Stimulated activated naive CD4-positive, alpha-beta T cell (primary cell): Measurements from ENCODE around the gene OMP.

ENCODE experiments used
- DNase-seq, 6 experiments: peaks; one replicate each; lab custom pipeline; 2025; lab: John Stamatoyannopoulos, UW

OMP gene

DNA sequence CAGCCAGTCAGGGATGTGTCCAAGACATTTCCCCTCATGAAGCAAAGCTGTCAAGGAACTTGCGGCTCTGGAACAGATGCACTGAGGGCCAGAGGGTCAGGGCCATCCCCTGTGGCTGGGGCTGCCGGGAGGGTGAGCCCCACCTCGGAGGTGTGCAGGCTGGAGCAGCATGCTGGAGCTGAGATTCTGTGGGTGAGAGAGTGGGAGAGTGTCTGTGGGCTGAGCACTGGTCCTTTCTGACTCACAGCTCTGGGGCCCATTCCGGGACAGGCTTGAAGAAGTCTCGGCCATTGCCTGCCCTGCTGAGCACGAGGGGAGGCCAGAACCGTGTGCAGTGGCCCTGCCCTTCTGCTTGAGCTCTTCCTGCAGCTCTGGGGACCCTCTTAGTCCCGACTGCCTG is 2.1 kb downstream of the OMP start:
- DNase-seq = no peak

DNA sequence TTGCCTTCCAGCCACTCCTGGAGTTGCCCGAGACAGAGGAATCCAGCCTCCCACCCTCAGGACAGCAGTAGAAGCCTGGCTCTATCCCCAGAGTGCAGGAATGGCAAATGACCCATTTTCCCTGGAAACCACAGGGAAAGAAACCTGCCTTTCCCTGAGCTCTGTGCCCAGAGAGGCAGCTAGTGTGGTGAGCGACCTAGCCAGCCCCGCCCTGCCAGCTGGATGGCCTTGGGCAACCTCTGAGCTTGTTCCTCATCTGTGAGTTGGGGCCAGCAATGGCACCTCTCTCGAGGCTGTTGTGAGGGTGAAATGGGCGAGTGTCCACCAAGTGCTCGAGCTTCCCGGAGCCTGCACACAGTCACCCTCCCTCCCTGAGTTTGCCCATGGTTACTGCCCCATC is 3.7 kb downstream of the OMP start:
- no peak for DNase-seq

DNA sequence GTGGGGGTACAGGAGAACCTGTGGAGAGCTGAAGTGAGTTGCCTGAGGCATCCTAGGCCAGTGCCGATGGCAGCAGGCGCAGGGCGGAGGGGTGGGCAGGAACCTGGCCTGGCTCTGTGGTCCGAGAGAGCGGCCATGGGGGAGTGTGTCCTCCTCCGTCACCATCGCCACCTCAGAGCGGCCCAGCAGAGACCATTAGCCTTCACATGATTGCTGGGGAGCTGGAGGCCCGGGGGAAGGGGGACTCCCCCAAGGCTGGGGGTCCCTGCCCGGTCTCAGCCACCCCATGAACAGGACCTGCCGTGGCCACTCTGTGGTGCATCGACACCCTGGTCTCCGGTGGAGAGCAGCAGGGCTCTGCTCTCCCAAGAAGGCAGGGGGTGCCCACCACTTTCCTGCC is 4.1 kb downstream of the OMP start:
- no peak for DNase-seq

DNA sequence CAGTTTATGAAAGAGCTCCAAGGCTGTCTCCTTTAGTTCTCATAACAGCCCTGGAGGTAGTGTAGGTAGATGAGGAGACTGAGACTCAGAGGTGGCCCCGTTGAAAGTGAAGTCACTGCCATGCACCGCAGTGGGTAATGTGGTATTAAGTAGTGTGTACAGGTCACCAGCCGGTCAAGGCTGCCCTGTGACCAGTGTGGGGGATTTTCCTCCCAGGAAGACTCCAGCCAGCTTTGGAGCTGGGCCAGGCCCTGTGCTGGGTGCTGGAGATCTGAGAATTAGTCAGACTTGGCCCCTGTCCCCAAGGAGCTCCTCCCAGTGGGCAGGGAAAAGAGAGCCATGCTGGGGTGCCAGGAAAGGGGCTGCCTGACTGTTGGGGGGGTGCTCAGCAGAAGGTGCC is 5.3 kb downstream of the OMP start:
- no peak for DNase-seq

DNA sequence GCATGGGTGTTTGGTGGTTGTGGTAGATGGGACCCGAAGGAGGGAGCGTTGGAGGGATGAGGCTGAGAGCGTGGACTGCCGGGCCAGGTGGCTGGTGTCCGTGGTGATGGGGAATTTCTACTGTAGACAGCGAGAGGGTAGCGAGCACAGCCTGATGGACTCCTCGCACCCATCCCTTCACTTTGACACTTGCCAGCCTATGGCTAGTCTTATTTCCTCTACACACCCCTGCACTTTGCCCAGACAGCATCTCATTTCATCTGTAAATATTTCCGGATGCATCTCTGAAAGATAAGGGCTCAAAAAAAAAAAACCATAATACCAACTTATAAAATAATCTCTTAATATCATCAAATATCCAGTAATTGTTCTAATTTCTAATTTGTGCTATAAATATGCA is 5.8 kb downstream of the OMP start:
- DNase-seq = no peak

DNA sequence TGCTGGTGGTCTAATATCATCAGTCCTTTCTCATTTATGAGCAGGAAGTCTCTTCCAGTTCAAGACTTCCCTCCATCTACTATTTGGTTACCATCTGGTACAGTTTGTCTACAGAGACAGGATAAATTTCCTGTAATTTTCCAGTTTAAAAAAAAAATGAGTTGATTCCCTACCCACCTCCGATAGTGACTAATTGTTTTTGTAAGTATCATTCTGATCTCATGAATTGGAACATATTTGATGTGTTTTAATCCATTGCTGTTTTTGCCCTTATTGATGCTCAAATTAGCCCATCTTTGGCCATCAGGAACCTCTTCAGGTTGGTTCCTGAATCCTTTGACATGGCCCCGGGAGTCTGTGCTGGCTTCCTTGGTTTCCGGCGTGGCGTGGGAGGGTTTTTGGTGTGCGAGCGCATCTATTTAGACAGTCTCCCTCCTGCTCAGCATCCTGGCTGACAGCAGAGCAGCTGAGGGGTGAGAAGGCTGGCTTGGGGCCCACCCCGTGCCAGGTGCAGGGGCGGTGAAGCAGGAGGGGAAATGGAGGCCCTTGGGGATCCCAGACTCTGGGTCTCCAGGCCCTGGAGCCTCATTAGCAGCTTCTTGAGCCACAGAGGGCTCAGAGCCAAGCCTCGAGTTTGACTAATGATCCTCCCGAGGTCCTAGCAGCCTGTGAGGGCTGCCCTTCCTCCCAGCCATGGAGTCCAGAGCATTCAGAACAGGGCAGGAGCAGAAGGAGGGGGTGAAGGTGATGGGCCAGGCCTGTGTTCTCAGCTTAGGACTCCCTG is 6.8 kb downstream of the OMP start:
- DNase-seq = no peak

DNA sequence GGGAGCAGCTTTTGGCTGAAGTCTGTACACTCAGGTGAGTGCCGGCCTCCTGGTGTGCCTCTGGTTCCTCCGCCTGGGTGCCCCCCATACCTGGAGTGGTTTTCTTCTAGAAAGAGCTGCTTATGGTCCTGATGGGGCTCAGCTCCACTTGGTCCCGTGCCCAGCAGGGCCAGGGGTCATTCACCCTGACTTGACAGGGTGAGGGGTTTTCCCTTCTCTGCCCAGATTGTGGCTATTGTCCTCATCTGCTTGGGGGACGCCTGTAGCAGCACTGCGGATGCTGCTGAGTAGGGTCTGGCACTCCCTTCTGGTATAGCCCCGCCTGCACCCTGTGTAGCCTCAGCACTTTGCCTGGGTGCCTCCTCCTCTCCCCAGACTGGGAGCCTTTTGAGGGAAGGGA is 8.2 kb downstream of the OMP start:
- no peak for DNase-seq

DNA sequence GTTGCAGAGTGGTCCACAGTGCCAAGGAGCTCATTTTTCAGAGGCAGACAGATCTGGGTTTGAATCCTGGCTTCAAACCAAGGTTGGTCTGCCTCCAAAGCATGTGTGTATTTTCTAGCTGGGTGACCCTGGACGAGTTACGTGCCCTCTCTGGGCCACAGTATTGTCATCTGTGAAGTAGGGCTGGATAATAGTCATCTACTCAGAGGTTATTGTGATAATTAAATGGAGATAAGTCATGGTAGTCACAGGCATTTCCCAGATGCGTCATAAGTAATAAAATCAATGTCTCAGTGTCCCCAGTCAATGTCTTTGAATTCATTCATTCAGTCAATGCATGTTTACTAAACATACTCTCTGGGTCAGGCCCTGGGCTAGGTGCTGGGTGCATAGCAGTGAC is 8.6 kb downstream of the OMP start:
- DNase-seq = no peak

DNA sequence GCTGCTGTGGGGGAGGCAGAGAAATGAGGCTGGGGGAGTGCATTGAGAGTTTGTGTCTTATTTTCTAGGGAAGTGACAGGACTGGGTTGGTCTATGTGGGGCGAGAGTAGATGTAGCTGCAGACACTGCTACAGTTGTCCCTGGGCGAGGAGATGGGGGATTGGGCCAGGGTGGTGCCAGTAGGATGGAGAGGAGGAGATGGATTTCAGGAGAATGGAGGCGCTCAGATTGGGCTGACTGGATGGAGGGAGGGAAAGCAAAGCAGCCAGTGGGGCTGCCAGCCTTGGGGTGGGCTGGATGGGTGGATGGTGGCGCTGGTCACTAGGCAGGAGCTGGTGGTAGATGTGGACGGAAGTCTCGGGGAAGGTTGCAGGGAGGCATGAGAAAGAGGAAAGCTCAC is 9.3 kb downstream of the OMP start:
- DNase-seq = no peak

DNA sequence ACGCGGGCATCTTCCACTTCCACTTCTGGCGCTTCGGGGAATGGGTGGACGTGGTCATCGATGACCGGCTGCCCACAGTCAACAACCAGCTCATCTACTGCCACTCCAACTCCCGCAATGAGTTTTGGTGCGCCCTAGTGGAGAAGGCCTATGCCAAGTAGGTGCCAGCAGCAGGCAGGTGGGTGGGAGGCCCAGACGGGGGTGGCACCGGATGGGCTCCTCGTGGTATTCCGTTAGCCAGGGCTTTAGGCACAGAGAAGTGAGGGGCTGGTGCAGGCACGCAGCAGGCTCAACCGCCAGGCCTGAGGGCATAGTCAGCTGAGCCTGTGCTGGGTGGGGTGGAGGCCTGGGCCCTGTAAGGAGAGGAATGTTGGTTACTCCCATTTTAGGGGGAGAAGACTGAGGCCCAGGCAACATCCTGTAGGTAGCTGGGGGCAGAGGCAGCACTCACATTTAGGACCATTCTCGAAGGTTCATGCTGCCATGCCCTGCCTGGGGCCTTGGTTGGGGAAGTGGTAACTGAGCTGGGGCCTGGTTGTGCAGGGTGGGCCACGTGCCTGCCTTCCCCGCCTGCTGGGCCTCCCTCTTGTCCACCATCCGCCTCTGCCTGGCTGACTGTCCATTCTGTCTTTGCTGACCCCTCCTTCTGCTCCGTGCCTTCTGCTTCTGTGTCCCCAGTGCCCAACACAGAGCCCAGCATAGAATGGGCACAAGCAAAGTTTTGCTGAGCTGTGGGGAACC is 10.2 kb downstream of the OMP start:
- no peak for DNase-seq

DNA sequence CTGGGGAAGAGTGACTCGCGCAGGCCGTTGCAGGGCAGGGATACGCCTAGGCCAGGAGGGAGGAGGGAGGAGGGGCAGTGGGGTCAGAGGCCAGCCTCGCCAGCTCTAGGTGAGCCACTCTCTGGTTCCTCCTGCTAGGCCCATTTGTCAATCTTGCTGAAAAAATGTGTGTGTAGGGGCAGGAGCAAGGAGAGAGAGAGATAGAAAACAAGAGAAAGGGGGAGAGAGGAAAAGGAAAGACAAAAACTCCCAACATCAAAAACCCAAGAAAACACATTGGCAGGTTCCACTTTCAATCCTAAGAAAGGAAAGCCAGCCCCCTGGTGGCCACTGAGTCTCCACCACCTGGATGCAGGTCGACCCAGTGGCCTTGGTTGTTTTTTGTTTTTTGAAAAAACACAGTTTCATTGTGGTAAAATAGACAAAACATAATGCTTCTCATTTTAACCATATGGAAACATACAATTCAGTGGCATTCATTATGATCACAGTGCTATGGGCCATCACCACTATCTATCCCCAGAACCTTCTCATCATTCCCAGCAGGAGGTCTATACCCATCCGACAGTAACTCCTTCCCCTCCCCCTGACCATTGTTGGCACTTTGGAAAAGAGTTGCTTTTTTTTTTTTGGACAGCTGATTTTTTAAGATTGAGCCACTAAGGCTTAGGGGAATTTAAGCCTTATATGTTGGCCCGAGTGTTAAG is 10.9 kb downstream of the OMP start:
- DNase-seq = peak in 1 of 6 experiments; percentile 4

DNA sequence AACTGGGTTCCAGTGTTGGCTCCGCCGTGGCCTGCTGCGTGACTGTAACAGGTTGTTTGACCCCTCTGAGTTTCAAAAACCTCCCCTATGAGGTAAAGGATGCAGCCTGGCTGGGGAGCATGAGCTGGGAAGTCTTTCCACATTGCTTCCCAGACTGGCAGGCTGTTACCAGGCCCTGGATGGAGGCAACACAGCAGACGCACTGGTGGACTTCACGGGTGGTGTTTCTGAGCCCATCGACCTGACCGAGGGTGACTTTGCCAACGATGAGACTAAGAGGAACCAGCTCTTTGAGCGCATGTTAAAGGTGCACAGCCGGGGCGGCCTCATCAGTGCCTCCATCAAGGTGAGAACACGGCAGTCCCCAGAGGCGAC is 11.4 kb downstream of the OMP start:
- DNase-seq = no peak

DNA sequence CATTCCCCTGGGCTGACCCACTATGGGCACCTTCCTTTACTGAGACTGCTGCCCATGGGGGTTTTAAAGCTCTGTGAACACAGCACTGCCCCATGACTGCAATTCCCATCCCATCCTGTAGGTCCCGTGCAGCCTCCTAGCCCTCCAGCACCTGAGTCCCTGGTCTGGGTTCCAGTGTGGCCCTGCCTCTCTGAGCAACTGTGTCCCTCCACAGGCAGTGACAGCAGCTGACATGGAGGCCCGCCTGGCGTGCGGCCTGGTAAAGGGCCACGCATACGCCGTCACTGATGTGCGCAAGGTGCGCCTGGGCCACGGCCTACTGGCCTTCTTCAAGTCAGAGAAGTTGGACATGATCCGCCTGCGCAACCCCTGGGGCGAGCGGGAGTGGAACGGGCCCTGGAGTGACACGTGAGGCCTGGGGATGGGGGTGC is 12.6 kb downstream of the OMP start:
- DNase-seq = no peak

DNA sequence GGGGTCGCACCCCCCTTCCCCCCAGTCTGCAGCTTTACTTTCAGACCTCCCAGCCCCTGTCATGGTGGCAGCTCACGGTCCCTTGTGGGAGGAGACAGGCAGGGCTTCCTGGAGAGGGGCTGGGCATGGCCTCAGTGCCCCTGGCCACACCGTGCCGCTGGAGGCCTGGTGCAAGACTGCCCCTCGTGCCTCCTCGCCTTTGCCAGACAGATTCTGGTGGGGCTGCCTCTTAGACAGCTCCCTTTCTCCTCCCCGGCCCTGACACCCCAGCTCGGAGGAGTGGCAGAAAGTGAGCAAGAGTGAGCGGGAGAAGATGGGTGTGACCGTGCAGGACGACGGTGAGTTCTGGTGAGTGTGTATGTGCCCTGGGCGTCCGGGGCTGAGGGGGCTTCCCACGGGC is 13.3 kb downstream of the OMP start:
- DNase-seq = no peak

DNA sequence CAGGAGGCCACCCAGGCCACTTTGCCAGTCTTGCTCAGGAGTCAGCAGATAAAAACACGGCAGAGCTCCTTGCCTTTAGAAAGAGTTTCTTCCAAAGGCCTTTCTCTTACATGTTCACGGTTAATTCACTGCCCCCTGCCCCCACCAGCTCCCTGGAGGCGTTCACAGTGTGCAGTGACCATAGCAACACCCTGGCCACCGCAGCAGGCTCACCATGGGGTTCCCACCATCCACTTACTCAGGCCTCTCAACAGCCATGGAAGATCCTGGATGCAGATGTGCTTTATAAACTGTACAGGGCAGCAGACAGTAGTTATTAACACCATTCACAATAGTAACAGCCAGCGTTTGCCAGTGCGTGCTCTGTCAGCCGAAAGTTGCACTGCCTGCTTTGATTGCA is 14.9 kb downstream of the OMP start:
- no peak for DNase-seq

DNA sequence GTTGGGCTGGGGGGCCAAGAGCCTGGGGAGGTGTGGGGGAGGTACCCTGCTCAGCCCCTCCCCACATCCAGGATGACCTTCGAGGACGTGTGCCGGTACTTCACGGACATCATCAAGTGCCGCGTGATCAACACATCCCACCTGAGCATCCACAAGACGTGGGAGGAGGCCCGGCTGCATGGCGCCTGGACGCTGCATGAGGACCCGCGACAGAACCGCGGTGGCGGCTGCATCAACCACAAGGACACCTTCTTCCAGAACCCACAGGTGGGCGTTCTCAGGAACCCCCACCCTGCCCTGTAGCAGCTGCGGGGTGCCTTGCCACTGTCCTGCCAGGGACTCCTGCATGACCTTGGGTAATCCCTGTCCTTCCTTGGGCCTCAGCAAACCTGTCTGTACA is 15.4 kb downstream of the OMP start:
- no peak for DNase-seq

DNA sequence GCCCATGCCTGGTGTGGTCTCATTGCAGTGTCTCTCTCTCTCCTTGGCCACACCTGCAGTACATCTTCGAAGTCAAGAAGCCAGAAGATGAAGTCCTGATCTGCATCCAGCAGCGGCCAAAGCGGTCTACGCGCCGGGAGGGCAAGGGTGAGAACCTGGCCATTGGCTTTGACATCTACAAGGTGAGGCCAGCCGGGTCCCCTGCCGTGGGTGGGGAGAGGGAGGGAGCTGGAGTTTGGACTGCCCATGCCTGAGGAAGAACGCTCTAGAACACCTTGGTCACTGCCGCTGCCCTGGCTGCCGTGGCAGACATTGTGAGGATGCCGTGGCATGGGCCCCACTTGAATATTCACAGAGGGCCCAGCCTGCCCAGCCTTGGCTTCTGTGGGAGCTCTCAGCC is 16.3 kb downstream of the OMP start:
- DNase-seq = no peak

DNA sequence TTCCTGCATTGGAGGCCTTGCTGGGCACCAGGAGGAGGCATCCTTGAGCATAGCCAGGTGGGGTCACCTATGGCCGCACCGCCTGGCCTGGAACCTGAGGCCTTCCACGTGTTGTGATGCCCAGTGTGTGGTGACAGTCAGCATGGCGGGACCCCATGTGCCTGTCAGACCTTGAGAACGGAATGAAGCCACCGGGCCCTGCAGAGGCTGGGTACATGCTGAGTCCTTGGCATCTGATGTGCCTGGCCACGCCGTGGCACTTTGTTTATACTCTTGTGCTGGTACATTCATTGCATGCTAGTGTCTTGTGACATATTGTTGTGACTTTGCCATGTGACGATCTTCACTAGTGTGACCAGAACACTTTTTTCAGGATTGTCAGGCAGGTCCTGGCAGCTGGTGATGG is 16.9 kb downstream of the OMP start:
- DNase-seq = no peak

DNA sequence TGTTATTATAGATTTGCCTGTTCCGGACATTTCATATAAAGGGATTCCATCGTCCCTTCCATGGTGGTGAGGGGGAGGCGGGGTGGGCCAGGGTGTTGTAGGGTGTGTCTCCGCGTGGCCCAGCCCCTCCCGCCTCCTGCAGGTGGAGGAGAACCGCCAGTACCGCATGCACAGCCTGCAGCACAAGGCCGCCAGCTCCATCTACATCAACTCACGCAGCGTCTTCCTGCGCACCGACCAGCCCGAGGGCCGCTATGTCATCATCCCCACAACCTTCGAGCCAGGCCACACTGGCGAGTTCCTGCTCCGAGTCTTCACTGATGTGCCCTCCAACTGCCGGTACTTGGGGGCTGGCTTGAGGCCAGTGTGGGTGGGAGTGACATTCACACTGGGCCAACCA is 17.9 kb downstream of the OMP start:
- DNase-seq = no peak

DNA sequence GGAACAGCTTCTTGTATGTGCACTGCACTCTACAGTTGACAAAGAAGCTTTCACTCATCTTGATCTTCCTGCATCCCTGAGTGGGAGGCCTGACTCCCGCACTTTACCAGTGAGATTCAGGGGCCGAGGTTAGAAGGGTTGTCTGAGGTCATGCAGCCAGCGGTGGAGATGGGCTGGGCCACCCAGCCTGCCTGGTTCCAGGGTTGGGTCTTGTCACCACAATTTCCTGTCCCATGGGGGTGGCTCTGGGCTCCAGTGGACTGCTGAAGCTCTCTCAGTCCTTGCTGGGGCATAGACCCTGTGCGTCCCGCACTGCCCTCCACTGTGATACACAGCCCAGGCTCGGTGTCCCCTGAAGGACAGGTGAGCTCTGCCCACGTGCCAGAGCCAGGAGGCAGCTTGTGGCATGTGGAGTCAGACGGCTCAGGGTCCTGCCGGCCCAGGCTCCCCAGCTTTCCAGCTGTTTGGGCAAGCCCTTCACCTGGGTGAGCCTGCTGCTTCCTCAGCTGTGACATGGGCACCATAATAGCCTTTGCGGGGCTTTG is 18.5 kb downstream of the OMP start:
- DNase-seq = no peak

DNA sequence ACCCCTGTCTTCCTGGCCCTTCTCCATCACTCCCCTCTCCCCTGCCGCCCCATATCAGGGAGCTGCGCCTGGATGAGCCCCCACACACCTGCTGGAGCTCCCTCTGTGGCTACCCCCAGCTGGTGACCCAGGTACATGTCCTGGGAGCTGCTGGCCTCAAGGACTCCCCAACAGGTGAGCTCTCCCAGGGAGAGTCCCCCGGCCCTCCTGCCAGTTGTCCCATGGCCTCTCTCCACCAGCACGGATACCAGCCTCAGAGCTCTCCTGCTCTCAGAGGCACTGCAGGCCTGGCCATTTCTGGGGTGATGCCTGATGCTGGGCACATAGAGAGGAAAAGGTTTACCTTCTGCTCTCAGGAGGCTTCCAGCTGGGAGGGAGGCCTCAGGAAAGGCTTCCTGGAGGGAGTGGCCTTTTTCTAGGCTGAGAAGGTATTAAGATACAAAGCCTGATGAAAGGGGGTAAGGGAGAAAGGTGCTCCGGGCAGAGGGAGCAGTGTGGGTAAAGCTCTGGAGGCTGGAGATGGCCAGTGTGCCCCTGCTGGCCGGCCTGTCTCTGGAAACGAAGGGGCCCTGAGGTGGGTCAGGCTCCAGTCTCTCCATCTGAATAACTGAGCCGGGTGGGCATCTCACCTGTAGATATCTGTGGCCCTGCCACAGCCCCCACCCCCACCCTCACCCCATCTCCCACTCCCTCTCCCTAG is 19.4 kb downstream of the OMP start:
- no peak for DNase-seq

DNA sequence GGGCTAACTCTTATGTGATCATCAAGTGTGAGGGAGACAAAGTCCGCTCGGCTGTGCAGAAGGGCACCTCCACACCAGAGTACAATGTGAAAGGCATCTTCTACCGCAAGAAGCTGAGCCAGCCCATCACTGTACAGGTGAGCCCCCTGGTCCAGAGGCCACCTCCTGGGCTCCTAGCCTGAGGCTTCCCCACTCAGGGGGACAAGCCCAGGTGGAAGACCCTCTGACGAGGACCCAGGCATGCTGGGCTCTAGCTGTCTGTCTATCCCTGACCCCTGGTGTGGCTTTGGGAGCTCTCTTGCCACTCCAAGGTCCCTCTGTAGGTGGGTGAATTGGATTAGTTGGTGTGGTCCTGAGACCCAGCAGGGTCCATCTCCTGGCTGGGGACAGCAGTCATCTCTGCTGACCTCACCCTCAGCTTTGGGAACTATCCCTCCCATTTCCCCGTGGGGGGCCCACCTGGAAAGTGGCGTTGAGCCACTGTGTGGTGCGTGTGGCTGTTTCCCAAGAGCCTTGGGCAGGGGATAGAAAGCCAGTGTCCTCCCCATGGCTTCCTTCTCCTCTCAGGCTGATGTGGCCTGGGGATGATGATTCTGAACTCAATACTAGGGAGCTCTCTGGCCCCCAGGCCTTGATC is 20.1 kb downstream of the OMP start:
- DNase-seq = no peak
